PC-9 (cell line): Measurements from ENCODE around the gene RB1. TPM values are rescaled to one million over a fixed set of nuclear protein-coding genes. Genes with fewer than 3 reads are reported as not detected.
"Not testable (repeated sequence)": the region's sequence is repeated elsewhere in the genome, so short reads cannot be mapped to it uniquely, and the experiment has no call there.

Experiments
- BruUV-seq: library from RNA; stranded (reverse); fragments of 400-500 nt; replicated peaks from 2 replicates; lab custom pipeline; 2021; lab: Mats Ljungman, UMichigan
- CTCF ChIA-PET: fragments of 300-600 bp; sonication (Branson Sonifier 250); formaldehyde crosslinking; loops from one replicate; lab custom pipeline; 2022; ENCODE audit warnings: antibody characterized with exemption; lab: Charles Lee
- POLR2A ChIA-PET: fragments of 300-600 bp; sonication (Branson Sonifier 250); formaldehyde crosslinking; loops from one replicate; lab custom pipeline; 2022; ENCODE audit warnings: antibody characterized with exemption; ENCODE audit not compliant: unreplicated experiment; lab: Charles Lee
- DNase-seq, 2 experiments: peaks; one replicate each; pipeline versions ENCODE4 v3.0.0 to v3.0.0-alpha.2; 2015 to 2022; ENCODE audit warnings: mixed read lengths in 1 of 2
- H2AFZ ChIP-seq: fragments of 200-600 bp; sonication (generic); 2 replicates; pipeline ENCODE4 v1.8.1; 2017; ENCODE audit warnings: antibody characterized with exemption
- H3F3A ChIP-seq: fragments of 200-600 bp; sonication (generic); 2 replicates; pipeline ENCODE4 v1.8.1; 2017; ENCODE audit warnings: antibody characterized with exemption, mild to moderate bottlenecking, low read depth; ENCODE audit not compliant: insufficient read depth
- H3K27ac ChIP-seq: fragments of 200-600 bp; sonication (generic); 2 replicates; pipeline ENCODE4 v1.6.1; 2016; ENCODE audit warnings: mixed run types
- H3K27me3 ChIP-seq: fragments of 200-600 bp; sonication (generic); 2 replicates; pipeline ENCODE4 v1.6.1; 2016; ENCODE audit warnings: low read depth, mixed run types; ENCODE audit not compliant: insufficient read depth
- H3K36me3 ChIP-seq: fragments of 200-600 bp; sonication (generic); 2 replicates; pipeline ENCODE4 v1.6.1; 2016; ENCODE audit warnings: low read depth, mixed run types
- H3K4me1 ChIP-seq: fragments of 200-600 bp; sonication (generic); replicated peaks from 2 replicates; pipeline ENCODE4 v1.6.1; 2016; ENCODE audit warnings: mixed run types; ENCODE audit not compliant: insufficient read depth
- H3K4me2 ChIP-seq: fragments of 200-600 bp; sonication (generic); 2 replicates; pipeline ENCODE4 v1.6.1; 2017; ENCODE audit warnings: mixed run types
- H3K4me3 ChIP-seq: fragments of 200-600 bp; sonication (generic); 2 replicates; pipeline ENCODE4 v1.6.1; 2016; ENCODE audit warnings: mixed run types
- H3K79me2 ChIP-seq: fragments of 200-600 bp; sonication (generic); 2 replicates; pipeline ENCODE4 v1.6.1; 2017; ENCODE audit warnings: low read depth, mixed run types
- H3K9me2 ChIP-seq: fragments of 200-600 bp; sonication (generic); 2 replicates; pipeline ENCODE4 v1.8.1; 2017; ENCODE audit warnings: mild to moderate bottlenecking; ENCODE audit not compliant: insufficient read depth
- H3K9me3 ChIP-seq: fragments of 200-600 bp; sonication (generic); 2 replicates; pipeline ENCODE4 v1.8.1; 2016; ENCODE audit warnings: low read depth; ENCODE audit not compliant: insufficient read depth
- H4K20me1 ChIP-seq: fragments of 200-600 bp; sonication (generic); 2 replicates; pipeline ENCODE4 v1.8.1; 2017; ENCODE audit not compliant: insufficient read depth
- CTCF ChIP-seq: fragments of 200-600 bp; sonication (generic); conservative IDR thresholded peaks from 2 replicates; pipeline ENCODE4 v1.6.1; 2017; ENCODE audit warnings: mixed run types, antibody characterized with exemption, mild to moderate bottlenecking, moderate library complexity
- EZH2 ChIP-seq: fragments of 200-600 bp; sonication (generic); IDR thresholded peaks from 2 replicates; pipeline ENCODE4 v1.8.0; 2017; ENCODE audit warnings: antibody characterized with exemption, low read depth
- intact Hi-C: fragments of 100-400 bp; cut with micrococcal nuclease; formaldehyde crosslinking; loops from one replicate; pipeline ENCODE4 v1.10.0; 2022; ENCODE audit not compliant: unreplicated experiment
- total RNA-seq: library from RNA; stranded (reverse); gene quantifications from 2 replicates; pipeline ENCODE4 v1.2.3, GENCODE V29; 2021

RB1 gene
- total RNA-seq, 1 experiment from 2014 or later, result 23.7 TPM

GRCh38 chr13:48448959-48449614, 145.5 kb downstream of the RB1 start:
- Histone ChIP-seq H3F3A (peaks cover 8% of the 10 kb centered on the region), H4K20me1 (no peaks in the 10 kb centered on the region), H3K79me2 (no peaks in the 10 kb centered on the region), H3K9me3 (peaks cover 8% of the 10 kb centered on the region; the same call in 1 of the 2 replicates), H3K4me2 (peak overlapping the region; percentile 38), H3K4me1 (peaks cover 20% of the 10 kb centered on the region), H3K36me3 (no peaks in the 10 kb centered on the region), H3K27me3 (no peaks in the 10 kb centered on the region), H3K9me2 (no peaks in the 10 kb centered on the region), H2AFZ (no peak overlapping the region), H3K4me3 (no peak overlapping the region), H3K27ac (no peak overlapping the region)
- no TSS peak for BruUV-seq
- no peak for TF ChIP-seq CTCF
- TF ChIP-seq EZH2, result no peak
- intact Hi-C loops, result no loop called here
- POLR2A ChIA-PET, result interaction anchor here (0.6 kb wide), 1 partner anchor 48 kb away, joined by 6 read pairs; no protein-coding TSS in a partner anchor
- DNase-seq, result no peak
- CTCF ChIA-PET, result no interaction called here

- H3K36me3 ChIP-seq, result no peaks in the 10 kb centered on the region
- H3K4me1 ChIP-seq, result peaks cover 20% of the 10 kb centered on the region
- no peaks in the 10 kb centered on the region for H3K79me2 ChIP-seq
- TF ChIP-seq EZH2, result no peak
- TF ChIP-seq CTCF, result no peak
- H3K27ac ChIP-seq, result no peak overlapping the region
- ChIA-PET CTCF (no interaction called here), POLR2A (no interaction called here)
- H3K4me3 ChIP-seq, result no peak overlapping the region
- DNase-seq, result no peak
- no peak overlapping the region for H2AFZ ChIP-seq
- H3F3A ChIP-seq, result peaks cover 8% of the 10 kb centered on the region
- H3K4me2 ChIP-seq, result no peak overlapping the region
- no TSS peak for BruUV-seq
- no peaks in the 10 kb centered on the region for H3K9me2 ChIP-seq
- no peaks in the 10 kb centered on the region for H4K20me1 ChIP-seq
- intact Hi-C loops, result no loop called here
- no peaks in the 10 kb centered on the region for H3K27me3 ChIP-seq
- peaks cover 8% of the 10 kb centered on the region; the same call in 1 of the 2 replicates for H3K9me3 ChIP-seq
Measured at GRCh38 chr13:48449656-48450055, 146.1 kb downstream of the RB1 start.

- peaks cover 17% of the 10 kb centered on the region for H3K4me1 ChIP-seq
- DNase-seq, POLR2A ChIA-PET, H3K36me3 ChIP-seq, H3K27ac ChIP-seq, intact Hi-C loops, H2AFZ ChIP-seq, H4K20me1 ChIP-seq, H3K9me2 ChIP-seq, H3K27me3 ChIP-seq, CTCF ChIA-PET, H3K4me2 ChIP-seq, H3K4me3 ChIP-seq, H3K9me3 ChIP-seq, BruUV-seq, H3F3A ChIP-seq, H3K79me2 ChIP-seq: not testable (repeated sequence)
Measured at GRCh38 chr13:48451196-48451595, 147.6 kb downstream of the RB1 start.
